H1 (cell line): ENCODE results near the gene RAET1E. TPM values are rescaled to one million over a fixed set of nuclear protein-coding genes. Genes with fewer than 3 reads are reported as not detected.

Source experiments
- CTCF ChIA-PET: fragments of 300-600 bp; sonication (Branson Sonifier 250); formaldehyde crosslinking; loops from one replicate; lab custom pipeline; 2021; ENCODE audit not compliant: partially characterized antibody; lab: Charles Lee
- POLR2A ChIA-PET: fragments of 300-600 bp; sonication (Branson Sonifier 250); formaldehyde crosslinking; loops from one replicate; lab custom pipeline; 2021; ENCODE audit warnings: inconsistent platforms; ENCODE audit not compliant: partially characterized antibody; lab: Charles Lee
- DNase-seq, 2 experiments: peaks; one replicate each; pipeline versions ENCODE4 v3.0.0 to v3.0.0-alpha.2; 2010 to 2022; ENCODE audit warnings: low spot score in 2 of 2, low read depth in 1 of 2, mixed read lengths in 1 of 2
- FAIRE-seq: peaks from 2 replicates; lab custom pipeline; 2011; peaks lifted over from hg19 to GRCh38; lab: Jason Lieb, UNC
- H2AFZ ChIP-seq: 2 replicates; pipeline ENCODE4 v1.8.1; 2012; ENCODE audit warnings: low read length, inconsistent platforms
- H2AK5ac ChIP-seq: 2 replicates; pipeline ENCODE4 v1.6.1; 2013; ENCODE audit warnings: low read depth, low read length
- H2BK120ac ChIP-seq: replicated peaks from 2 replicates; pipeline ENCODE3; 2013; ENCODE audit warnings: low read depth, low read length, inconsistent platforms
- H2BK12ac ChIP-seq: 2 replicates; pipeline ENCODE4 v1.6.1; 2013; ENCODE audit warnings: low read depth, low read length
- H2BK15ac ChIP-seq: 2 replicates; pipeline ENCODE4 v1.6.1; 2013; ENCODE audit warnings: low read length
- H2BK20ac ChIP-seq: 2 replicates; pipeline ENCODE4 v1.6.1; 2013; ENCODE audit warnings: low read length
- H2BK5ac ChIP-seq: 2 replicates; pipeline ENCODE4 v1.6.1; 2013; ENCODE audit warnings: low read depth, low read length
- H3K14ac ChIP-seq: 2 replicates; pipeline ENCODE4 v1.6.1; 2013; ENCODE audit warnings: inconsistent platforms; ENCODE audit not compliant: insufficient read length
- H3K18ac ChIP-seq: 2 replicates; pipeline ENCODE4 v1.6.1; 2013; ENCODE audit warnings: low read length; ENCODE audit errors: extremely low read depth
- H3K23ac ChIP-seq: 2 replicates; pipeline ENCODE4 v1.6.1; 2013; ENCODE audit warnings: inconsistent platforms; ENCODE audit not compliant: insufficient read length
- H3K23me2 ChIP-seq: 2 replicates; pipeline ENCODE4 v1.6.1; 2013; ENCODE audit warnings: low read depth, low read length
- H3K27ac ChIP-seq: 2 replicates; pipeline ENCODE4 v1.6.1; 2011; ENCODE audit warnings: low read depth, low read length, inconsistent platforms
- H3K27me3 ChIP-seq, 4 experiments: replicated peaks in 1 of 4; 1 replicate in 1 of 4; 2 replicates in 3 of 4; pipeline versions ENCODE4 v1.6.1 to v1.8.1; 2011 to 2013; ENCODE audit warnings: low read length in 3 of 4, mild to moderate bottlenecking in 3 of 4, inconsistent platforms in 2 of 4, mixed read lengths in 2 of 4, moderate library complexity in 1 of 4; ENCODE audit not compliant: control insufficient read depth in 3 of 4, insufficient read depth in 3 of 4; ENCODE audit errors: extremely low read depth in 1 of 4
- H3K36me3 ChIP-seq, 4 experiments: 2 replicates each; pipeline versions ENCODE4 v1.6.1 to v1.8.1; 2011 to 2013; ENCODE audit warnings: mild to moderate bottlenecking in 4 of 4, low read length in 3 of 4, moderate library complexity in 2 of 4, control low read depth in 1 of 4, inconsistent platforms in 1 of 4; ENCODE audit not compliant: insufficient read depth in 4 of 4, control insufficient read depth in 2 of 4
- H3K4ac ChIP-seq: replicated peaks from 2 replicates; pipeline ENCODE3; 2013; ENCODE audit warnings: low read length, low read depth, mixed read lengths, inconsistent platforms; ENCODE audit not compliant: insufficient read length
- H3K4me1 ChIP-seq, 4 experiments: replicated peaks in 1 of 4; 1 replicate in 1 of 4; 2 replicates in 3 of 4; pipeline versions ENCODE4 v1.6.1 to v1.8.1; 2011 to 2013; ENCODE audit warnings: low read length in 3 of 4, inconsistent platforms in 2 of 4, mixed read lengths in 1 of 4; ENCODE audit not compliant: insufficient read depth in 4 of 4, control insufficient read depth in 3 of 4
- H3K4me2 ChIP-seq, 2 experiments: 2 replicates each; pipeline versions ENCODE4 v1.6.1 to v1.8.1; 2011 to 2013; ENCODE audit warnings: low read depth in 2 of 2, low read length in 2 of 2, control low read depth in 1 of 2, inconsistent platforms in 1 of 2, mild to moderate bottlenecking in 1 of 2; ENCODE audit not compliant: insufficient read depth in 1 of 2
- H3K4me3 ChIP-seq, 4 experiments: fragments of 200-600, 300-600 bp in 1 of 4; sonication (generic), shearing (Covaris generic), sonication (Bioruptor Twin) in 1 of 4; 2 replicates each; pipeline versions ENCODE4 v1.5.1 to v1.8.1; 2011 to 2016; ENCODE audit warnings: low read length in 4 of 4, low read depth in 3 of 4, control low read depth in 2 of 4, inconsistent platforms in 2 of 4, mild to moderate bottlenecking in 2 of 4, mixed read lengths in 1 of 4, moderate library complexity in 1 of 4; ENCODE audit not compliant: insufficient read depth in 2 of 4; ENCODE audit errors: extremely low read depth in 1 of 4
- H3K56ac ChIP-seq: replicated peaks from 2 replicates; pipeline ENCODE3; 2013; ENCODE audit warnings: low read depth, mild to moderate bottlenecking, mixed read lengths, low read length, inconsistent platforms; ENCODE audit not compliant: insufficient read length
- H3K79me1 ChIP-seq: 2 replicates; pipeline ENCODE4 v1.6.1; 2013; ENCODE audit warnings: low read depth, low read length, control low read depth
- H3K79me2 ChIP-seq, 2 experiments: 2 replicates each; pipeline versions ENCODE4 v1.6.1 to v1.8.1; 2012 to 2013; ENCODE audit warnings: low read length in 2 of 2, mild to moderate bottlenecking in 2 of 2, inconsistent platforms in 1 of 2; ENCODE audit not compliant: insufficient read depth in 2 of 2, control insufficient read depth in 1 of 2
- H3K9ac ChIP-seq, 4 experiments: replicated peaks in 1 of 4; 1 replicate in 1 of 4; 2 replicates in 3 of 4; pipeline versions ENCODE4 v1.6.1 to v1.8.1; 2011 to 2013; ENCODE audit warnings: low read depth in 3 of 4, low read length in 3 of 4, control low read depth in 2 of 4, mild to moderate bottlenecking in 2 of 4, moderate library complexity in 2 of 4, inconsistent platforms in 1 of 4; ENCODE audit errors: extremely low read depth in 1 of 4
- H3K9me3 ChIP-seq, 2 experiments: 2 replicates each; pipeline versions ENCODE4 v1.6.1 to v1.8.1; 2012 to 2013; ENCODE audit warnings: mild to moderate bottlenecking in 2 of 2, moderate library complexity in 2 of 2, control low read depth in 1 of 2, inconsistent platforms in 1 of 2, low read depth in 1 of 2, low read length in 1 of 2, mixed read lengths in 1 of 2; ENCODE audit not compliant: insufficient read depth in 2 of 2
- H4K20me1 ChIP-seq, 2 experiments: replicated peaks in 1 of 2; 2 replicates each; pipeline versions ENCODE3 to v1.8.1; 2011 to 2013; ENCODE audit warnings: inconsistent platforms in 2 of 2, low read length in 2 of 2, mild to moderate bottlenecking in 1 of 2; ENCODE audit not compliant: insufficient read depth in 2 of 2, control insufficient read depth in 1 of 2
- H4K5ac ChIP-seq: 2 replicates; pipeline ENCODE4 v1.6.1; 2013; ENCODE audit warnings: low read length, low read depth, mixed read lengths, inconsistent platforms; ENCODE audit not compliant: insufficient read length
- H4K8ac ChIP-seq: 2 replicates; pipeline ENCODE4 v1.8.0; 2013; ENCODE audit warnings: mild to moderate bottlenecking, moderate library complexity, low read length, inconsistent platforms; ENCODE audit not compliant: insufficient read depth; ENCODE audit errors: extremely low read depth
- H4K91ac ChIP-seq: replicated peaks from 2 replicates; pipeline ENCODE3; 2013; ENCODE audit warnings: low read length, mixed read lengths, inconsistent platforms; ENCODE audit not compliant: insufficient read length
- ASH2L ChIP-seq: fragments of 200-600, 300-600 bp; sonication (generic); IDR thresholded peaks from one replicate; pipeline ENCODE4 v1.7.1; 2017; ENCODE audit warnings: low read length
- ATF2 ChIP-seq: IDR thresholded peaks from 2 replicates; pipeline ENCODE4 v1.6.1; 2012; ENCODE audit warnings: low read length, inconsistent platforms
- ATF3 ChIP-seq: IDR thresholded peaks from 2 replicates; pipeline ENCODE4 v1.6.1; 2011; ENCODE audit warnings: low read depth, mild to moderate bottlenecking, low read length; ENCODE audit not compliant: insufficient read depth
- BACH1 ChIP-seq: IDR thresholded peaks from 2 replicates; pipeline ENCODE4 v1.6.1; 2012; ENCODE audit warnings: low read length, improper control_type of control experiment
- BCL11A ChIP-seq, 2 experiments: IDR thresholded peaks; one replicate each; pipeline ENCODE4 v1.6.1; 2011; ENCODE audit warnings: low read depth in 2 of 2, low read length in 2 of 2, mild to moderate bottlenecking in 2 of 2
- CTCF ChIP-seq, 3 experiments: IDR thresholded peaks; 1 replicate in 2 of 3; 2 replicates in 1 of 3; pipeline versions ENCODE4 v1.5.1 to v1.6.1; 2011; ENCODE audit warnings: low read length in 3 of 3, mild to moderate bottlenecking in 3 of 3, inconsistent platforms in 2 of 3, low read depth in 1 of 3, moderate library complexity in 1 of 3; ENCODE audit not compliant: insufficient read depth in 1 of 3; ENCODE audit errors: control extremely low read depth in 1 of 3
- NANOG ChIP-seq: IDR thresholded peaks from 2 replicates; pipeline ENCODE4 v1.6.1; 2011; ENCODE audit warnings: low read length, low read depth, mild to moderate bottlenecking, inconsistent platforms; ENCODE audit not compliant: insufficient read depth, poor library complexity, severe bottlenecking
- SIRT6 ChIP-seq: IDR thresholded peaks from one replicate; pipeline ENCODE4 v1.7.1; 2012; ENCODE audit warnings: low read length, inconsistent platforms
- SIX5 ChIP-seq: IDR thresholded peaks from 2 replicates; pipeline ENCODE4 v1.6.1; 2011; ENCODE audit warnings: mild to moderate bottlenecking, low read depth, low read length
- WGBS, 2 experiments: shearing (Covaris generic) in 1 of 2; methylation state at CpG; one replicate each; pipeline versions ENCODE4 v1.1.6 to v1.1.7; 2013 to 2015; ENCODE audit warnings: low lambda C conversion rate in 2 of 2, mixed read lengths in 2 of 2, inconsistent platforms in 1 of 2, low coverage in 1 of 2, missing lambda C conversion rate in 1 of 2; ENCODE audit not compliant: insufficient replicate concordance in 2 of 2, insufficient coverage in 1 of 2, insufficient read length in 1 of 2; ENCODE audit errors: extremely low coverage in 1 of 2, missing lambda C conversion rate in 1 of 2; 5-methylcytosine and 5-hydroxymethylcytosine counted together
- polyA plus RNA-seq, 7 experiments: library from polyadenylated mRNA; depleted of rRNA in 3 of 7; stranded (reverse) in 5 of 7; unstranded in 2 of 7; fragments of >200 nt in 5 of 7; fragments of 200-250 nt in 2 of 7; gene quantifications; 1 replicate in 5 of 7; 2 replicates in 1 of 7; 4 replicates in 1 of 7; pipeline versions ENCODE4 v1.2.1 to v1.2.3, GENCODE V29; 2011 to 2013; ENCODE audit warnings: missing spikeins in 2 of 7, mixed read lengths in 2 of 7
- total RNA-seq: library from RNA; stranded (reverse); fragmentation: NEBNext Ultra II Directional; extraction: Animal tissue kit (Norgen Biotek cat#: 25700); gene quantifications from 2 replicates; pipeline ENCODE4 v1.2.1, GENCODE V29; 2021

Gene RAET1E
- total and polyA plus RNA-seq, 2 of the 8 experiments (the other 6 are each of a cell fraction or from before 2014, with no cell fraction given), result not detected

- Histone ChIP-seq H2BK12ac (no peak overlapping the region), H3K79me1 (peaks cover 6% of the 10 kb centered on the region; the same call in 1 of the 2 replicates), H3K56ac (no peak overlapping the region), H2BK20ac (no peak overlapping the region), H3K9me3 (no peaks in the 10 kb centered on the region), H3K36me3 (no peaks in the 10 kb centered on the region), H3K23me2 (peaks cover 12% of the 10 kb centered on the region; the same call in 1 of the 2 replicates), H3K14ac (no peak overlapping the region), H3K9ac (no peak overlapping the region), H3K4me1 (peaks cover 4 to 18% (median 9%) of the 10 kb centered on the region in 4 experiments; a peak in 6 of 7 replicates), H3K4ac (no peak overlapping the region), H2BK15ac (no peak overlapping the region), H2AK5ac (no peak overlapping the region), H3K23ac (no peak overlapping the region), H3K4me3 (no peak overlapping the region), H2BK5ac (no peak overlapping the region), H3K27me3 (peaks cover 0 to 13% (median 5%) of the 10 kb centered on the region in 4 experiments; a peak in 5 of 7 replicates), H4K8ac (no peak overlapping the region), H4K5ac (no peak overlapping the region), H2AFZ (no peak overlapping the region), H3K79me2 (peaks cover 0 to 10% of the 10 kb centered on the region in 2 experiments; a peak in 2 of 4 replicates), H4K20me1 (peaks cover 4 to 13% of the 10 kb centered on the region in 2 experiments), H3K27ac (no peak overlapping the region), H3K18ac (no peak overlapping the region), H3K4me2 (0 out of 4 replicates have a peak overlapping the region, but pooled peaks of 1 of the 2 experiments have one; percentile 23), H4K91ac (no peak overlapping the region), H2BK120ac (no peak overlapping the region)
- FAIRE-seq (no peak), DNase-seq (no peak)
- 75% methylated on average over 3 of the region's 3 CpGs; no CpG with 5 or more reads in 1 of the 2 experiments for WGBS, 2 experiments
- ChIA-PET CTCF (interaction anchor here (0.9 to 1.8 kb wide), 3 partner anchors 14 to 135 kb away, joined by 3 to 4 read pairs (median 3); no protein-coding TSS in a partner anchor), POLR2A (no interaction called here)
- TF ChIP-seq ASH2L (no peak), BCL11A (IDR thresholded peaks at IDR 0.05; ENCODE audit: low read depth in 2 of 2, low read length in 2 of 2) (no peak), ATF2 (no peak), BACH1 (no peak), CTCF (IDR thresholded peaks at IDR 0.05; ENCODE audit: control extremely low read depth in 1 of 3, insufficient read depth in 1 of 3, low read depth in 1 of 3, low read length in 3 of 3) (no peak), NANOG (no peak), SIRT6 (no peak), SIX5 (no peak), ATF3 (no peak)
Measured at GRCh38 chr6:149859938-149860337, 38.0 kb downstream of the RAET1E start.
